ENCODE results near the gene YKT6. TPM values are rescaled to one million over a fixed set of nuclear protein-coding genes. Genes with fewer than 3 reads are reported as not detected.

YKT6 gene
- total and polyA plus RNA-seq, 8 donors = 57.0 to 88.2 (median 65.4) TPM

GRCh38 chr7:44251269-44251668 lies 50.5 kb downstream of the YKT6 start:
- H3K9me3 ChIP-seq = no peaks in the 10 kb centered on the region
- DNase-seq (no peak), ATAC-seq (no peak)
- intact Hi-C loops (cut with DNase I) = no loop called here
- H3K27me3 ChIP-seq = no peaks in the 10 kb centered on the region
- H3K4me3 ChIP-seq = no peak overlapping the region
- no peak overlapping the region for H3K27ac ChIP-seq
- no peaks in the 10 kb centered on the region for H3K4me1 ChIP-seq
- no peak for TF ChIP-seq CTCF (IDR thresholded peaks at IDR 0.05)
- no peaks in the 10 kb centered on the region for H3K36me3 ChIP-seq

GRCh38 chr7:44251881-44252280 lies 51.1 kb downstream of the YKT6 start:
- Histone ChIP-seq H3K36me3 (no peaks in the 10 kb centered on the region), H3K27ac (no peak overlapping the region), H3K4me3 (no peak overlapping the region), H3K27me3 (no peaks in the 10 kb centered on the region), H3K4me1 (no peaks in the 10 kb centered on the region), H3K9me3 (no peaks in the 10 kb centered on the region)
- intact Hi-C loops (cut with DNase I) = no loop called here
- DNase-seq = no peak
- no peak for ATAC-seq
- TF ChIP-seq CTCF (IDR thresholded peaks at IDR 0.05) = no peak

GRCh38 chr7:44256459-44256858 lies 55.7 kb downstream of the YKT6 start:
- no peak for TF ChIP-seq CTCF (IDR thresholded peaks at IDR 0.05)
- H3K27ac ChIP-seq = no peak overlapping the region
- H3K4me1 ChIP-seq = peaks cover 14 to 22% of the 10 kb centered on the region in 2 donors
- H3K36me3 ChIP-seq = no peaks in the 10 kb centered on the region
- intact Hi-C loops (cut with DNase I) = no loop called here
- no peak for ATAC-seq
- H3K4me3 ChIP-seq = no peak overlapping the region
- DNase-seq = no peak
- no peaks in the 10 kb centered on the region for H3K27me3 ChIP-seq
- no peaks in the 10 kb centered on the region for H3K9me3 ChIP-seq

- intact Hi-C loops (cut with DNase I) = no loop called here
- H3K27ac ChIP-seq = peak overlapping the region in 1 of 2 donors; percentile 38
These were observed 56.4 kb downstream of the YKT6 start for GRCh38 chr7:44257213-44257612.

More at GRCh38 chr7:44257213-44257612, 56.4 kb downstream of the YKT6 start:
- peaks cover 14 to 22% of the 10 kb centered on the region in 2 donors for H3K4me1 ChIP-seq
- H3K27me3 ChIP-seq = no peaks in the 10 kb centered on the region
- no peaks in the 10 kb centered on the region for H3K9me3 ChIP-seq
- no peak for TF ChIP-seq CTCF (IDR thresholded peaks at IDR 0.05)
- H3K36me3 ChIP-seq = no peaks in the 10 kb centered on the region
- ATAC-seq (no peak), DNase-seq (no peak)
- no peak overlapping the region for H3K4me3 ChIP-seq

Data from left lung (tissue), 10 donors.